Measurements from ENCODE around the gene CCL17.
"Not testable (repeated sequence)": the region's sequence is repeated elsewhere in the genome, so short reads cannot be mapped to it uniquely, and the experiment has no call there.

CCL17 gene

GRCh38 chr16:57396786-57397185, 7.8 kb upstream of the CCL17 start:
- DNase-seq (no peak), ATAC-seq (no peak)

- DNase-seq, ATAC-seq: not testable (repeated sequence)
Observed at GRCh38 chr16:57397493-57397892, 7.1 kb upstream of the CCL17 start.

GRCh38 chr16:57401943-57402640, 2.5 kb upstream of the CCL17 start:
- no peak for DNase-seq
- no peak for ATAC-seq

GRCh38 chr16:57405097-57405496, 530 bp downstream of the CCL17 start:
- DNase-seq (no peak), ATAC-seq (peak; percentile 26)

GRCh38 chr16:57406881-57407280, 2.3 kb downstream of the CCL17 start:
- ATAC-seq, result no peak
- no peak for DNase-seq

GRCh38 chr16:57407521-57408353, 3.2 kb downstream of the CCL17 start:
- no peak for DNase-seq
- ATAC-seq, result no peak

- ATAC-seq, result no peak
- no peak for DNase-seq
Observed at GRCh38 chr16:57409065-57409464, 4.5 kb downstream of the CCL17 start.

- no peak for ATAC-seq
- no peak for DNase-seq
Observed at GRCh38 chr16:57409870-57410587, 5.5 kb downstream of the CCL17 start.

GRCh38 chr16:57411362-57411976, 6.9 kb downstream of the CCL17 start:
- no peak for ATAC-seq
- DNase-seq, result no peak

GRCh38 chr16:57412584-57412983, 8.0 kb downstream of the CCL17 start:
- ATAC-seq, result no peak

GRCh38 chr16:57413301-57413730, 8.7 kb downstream of the CCL17 start:
- DNase-seq (no peak), ATAC-seq (peak; percentile 1)

More at GRCh38 chr16:57412584-57412983, 8.0 kb downstream of the CCL17 start:
- DNase-seq, result no peak

- ATAC-seq (peak; percentile 6), DNase-seq (no peak)
Observed at GRCh38 chr16:57413733-57414132, 9.2 kb downstream of the CCL17 start.

GRCh38 chr16:57416084-57416483, 11.5 kb downstream of the CCL17 start:
- no peak for DNase-seq

GRCh38 chr16:57419506-57419905, 14.9 kb downstream of the CCL17 start:
- ATAC-seq (no peak), DNase-seq (no peak)

More at GRCh38 chr16:57416084-57416483, 11.5 kb downstream of the CCL17 start:
- ATAC-seq, result no peak

- DNase-seq, result no peak
- ATAC-seq, result no peak
Observed at GRCh38 chr16:57422026-57422944, 17.7 kb downstream of the CCL17 start.

- ATAC-seq (no peak), DNase-seq (no peak)
Observed at GRCh38 chr16:57423152-57423551, 18.6 kb downstream of the CCL17 start.

GRCh38 chr16:57424583-57424982, 20.0 kb downstream of the CCL17 start:
- no peak for ATAC-seq
- no peak for DNase-seq

GRCh38 chr16:57426356-57426755, 21.8 kb downstream of the CCL17 start:
- DNase-seq (no peak), ATAC-seq (no peak)

GRCh38 chr16:57427307-57427706, 22.7 kb downstream of the CCL17 start:
- ATAC-seq, result no peak
- DNase-seq, result no peak

- no peak for ATAC-seq
- DNase-seq, result no peak
Observed at GRCh38 chr16:57427824-57428223, 23.3 kb downstream of the CCL17 start.

- ATAC-seq (no peak), DNase-seq (no peak)
Observed at GRCh38 chr16:57430955-57431354, 26.4 kb downstream of the CCL17 start.
